Natural killer cell (primary cell): ENCODE results near the gene ARSG. TPM values are rescaled to one million over a fixed set of nuclear protein-coding genes. Genes with fewer than 3 reads are reported as not detected.
"Not testable (repeated sequence)": the region's sequence is repeated elsewhere in the genome, so short reads cannot be mapped to it uniquely, and the experiment has no call there.

Experiments
- ATAC-seq, 3 donors: fragments of 150-1000 bp in 2 of 3; fragments of 200-7000 bp in 1 of 3; cut with Tn5 transposase; 1 replicate in 1 of 3; 2 replicates in 2 of 3; pipeline ENCODE4 v1.10.0; 2021; ENCODE audit warnings: mild to moderate bottlenecking in 2 of 3, moderate library complexity in 2 of 3
- DNase-seq, 2 donors: peaks; one replicate each; pipeline versions ENCODE4 v3.0.0 to v3.0.0-alpha.2; 2013 to 2021; ENCODE audit warnings: mixed read lengths in 1 of 2
- H3K27ac ChIP-seq: one replicate; pipeline ENCODE4 v1.5.1; 2013; ENCODE audit warnings: mild to moderate bottlenecking, low read length
- H3K27me3 ChIP-seq: one replicate; pipeline ENCODE4 v1.6.1; 2013; ENCODE audit warnings: low read length; ENCODE audit not compliant: control insufficient read depth, insufficient read depth
- H3K36me3 ChIP-seq: one replicate; pipeline ENCODE4 v1.6.1; 2013; ENCODE audit warnings: low read length; ENCODE audit not compliant: control insufficient read depth, insufficient read depth
- H3K4me1 ChIP-seq: one replicate; pipeline ENCODE4 v1.6.1; 2013; ENCODE audit warnings: low read length; ENCODE audit not compliant: control insufficient read depth, insufficient read depth
- H3K4me3 ChIP-seq: one replicate; pipeline ENCODE4 v1.5.1; 2013; ENCODE audit warnings: low read length
- H3K9me3 ChIP-seq: one replicate; pipeline ENCODE4 v1.6.1; 2013; ENCODE audit warnings: low read length; ENCODE audit not compliant: control insufficient read depth, insufficient read depth
- H3K27ac Mint-ChIP-seq, 2 donors: one replicate each; pipeline ENCODE4 v1.8.0; 2022; ENCODE audit warnings: mild to moderate bottlenecking in 2 of 2, mixed read lengths in 2 of 2, moderate library complexity in 1 of 2
- H3K27me3 Mint-ChIP-seq, 2 donors: one replicate each; pipeline ENCODE4 v1.8.0; 2022; ENCODE audit warnings: low read depth in 2 of 2, mixed read lengths in 2 of 2
- H3K36me3 Mint-ChIP-seq: one replicate; pipeline ENCODE4 v1.8.0; 2022; ENCODE audit warnings: mixed read lengths
- H3K4me1 Mint-ChIP-seq, 2 donors: one replicate each; pipeline ENCODE4 v1.8.0; 2022; ENCODE audit warnings: mixed read lengths in 2 of 2
- H3K4me3 Mint-ChIP-seq: one replicate; pipeline ENCODE4 v1.8.0; 2022; ENCODE audit warnings: mild to moderate bottlenecking, moderate library complexity, mixed read lengths
- H3K9me3 Mint-ChIP-seq, 2 donors: one replicate each; pipeline ENCODE4 v1.8.0; 2022; ENCODE audit warnings: mixed read lengths in 2 of 2
- CTCF ChIP-seq: fragments of 200-600 bp; IDR thresholded peaks from one replicate; pipeline ENCODE4 v1.8.0; 2022; ENCODE audit warnings: antibody characterized with exemption
- WGBS: methylation state at CpG from one replicate; pipeline ENCODE4 v1.1.7; 2013; ENCODE audit warnings: missing lambda C conversion rate; ENCODE audit not compliant: insufficient coverage; 5-methylcytosine and 5-hydroxymethylcytosine counted together
- intact Hi-C: fragments of 100-400 bp; cut with micrococcal nuclease; formaldehyde crosslinking; loops from one replicate; pipeline ENCODE4 v1.14.2; 2022
- total RNA-seq, 4 donors: library from RNA; stranded (reverse); fragments of 120-200 nt in 1 of 4; gene quantifications; one replicate each; pipeline versions ENCODE4 v1.2.3 to v1.2.4, GENCODE V29; 2013 to 2022

ARSG gene
- total RNA-seq, 3 donors from 2014 or later (not counting 1 experiment from before 2014, with no cell fraction given): 34.8 to 52.3 (median 39.3) TPM

GRCh38 chr17:68365469-68365868, 74.2 kb downstream of the ARSG start:
- Mint-ChIP-seq H3K27me3 (no peaks in the 10 kb centered on the region), H3K36me3 (peaks cover 7% of the 10 kb centered on the region), H3K9me3 (no peaks in the 10 kb centered on the region), H3K4me1 (peaks cover 17% of the 10 kb centered on the region in 2 donors), H3K27ac (no peak overlapping the region), H3K4me3 (no peak overlapping the region)
- Histone ChIP-seq H3K4me3 (no peak overlapping the region), H3K36me3 (peaks cover 9% of the 10 kb centered on the region), H3K4me1 (no peaks in the 10 kb centered on the region), H3K27me3 (no peaks in the 10 kb centered on the region), H3K9me3 (no peaks in the 10 kb centered on the region), H3K27ac (no peak overlapping the region)
- ATAC-seq (no peak), DNase-seq (no peak)
- WGBS: 100% methylated on average over 2 of the region's 2 CpGs
- intact Hi-C loops: no loop called here
- no peak for TF ChIP-seq CTCF

GRCh38 chr17:68368387-68368786, 77.1 kb downstream of the ARSG start:
- H3K9me3 Mint-ChIP-seq: no peaks in the 10 kb centered on the region
- DNase-seq (no peak), ATAC-seq (no peak)
- H3K27ac Mint-ChIP-seq: no peak overlapping the region
- intact Hi-C loops: no loop called here
- Histone ChIP-seq H3K9me3 (no peaks in the 10 kb centered on the region), H3K36me3 (peaks cover 11% of the 10 kb centered on the region), H3K27me3 (no peaks in the 10 kb centered on the region), H3K4me1 (no peaks in the 10 kb centered on the region), H3K27ac (no peak overlapping the region), H3K4me3 (no peak overlapping the region)
- 71% methylated on average over 5 of the region's 5 CpGs for WGBS
- H3K36me3 Mint-ChIP-seq: peaks cover 7% of the 10 kb centered on the region
- no peak overlapping the region for H3K4me3 Mint-ChIP-seq
- peaks cover 0 to 5% of the 10 kb centered on the region in 2 donors for H3K4me1 Mint-ChIP-seq
- no peaks in the 10 kb centered on the region for H3K27me3 Mint-ChIP-seq
- no peak for TF ChIP-seq CTCF

GRCh38 chr17:68375566-68375965, 84.3 kb downstream of the ARSG start:
- 98% methylated on average over 8 of the region's 8 CpGs for WGBS
- no peak for ATAC-seq
- no peak overlapping the region for H3K4me3 Mint-ChIP-seq

GRCh38 chr17:68376178-68376577, 84.9 kb downstream of the ARSG start:
- H3K27ac Mint-ChIP-seq, intact Hi-C loops, H3K27me3 ChIP-seq, H3K9me3 Mint-ChIP-seq, H3K9me3 ChIP-seq, H3K27me3 Mint-ChIP-seq, H3K4me3 Mint-ChIP-seq, H3K4me3 ChIP-seq, H3K4me1 ChIP-seq, H3K36me3 Mint-ChIP-seq, H3K27ac ChIP-seq, H3K36me3 ChIP-seq, H3K4me1 Mint-ChIP-seq, DNase-seq, ATAC-seq: not testable (repeated sequence)
- 100% methylated on average over 2 of the region's 2 CpGs for WGBS

More at GRCh38 chr17:68375566-68375965, 84.3 kb downstream of the ARSG start:
- Histone ChIP-seq H3K27me3 (no peaks in the 10 kb centered on the region), H3K4me3 (no peak overlapping the region), H3K27ac (no peak overlapping the region), H3K4me1 (no peaks in the 10 kb centered on the region), H3K36me3 (peaks cover under 1% of the 10 kb centered on the region), H3K9me3 (no peaks in the 10 kb centered on the region)
- no peak for TF ChIP-seq CTCF
- no peaks in the 10 kb centered on the region for H3K27me3 Mint-ChIP-seq
- no peak overlapping the region for H3K27ac Mint-ChIP-seq
- DNase-seq: no peak
- intact Hi-C loops: no loop called here
- no peaks in the 10 kb centered on the region for H3K36me3 Mint-ChIP-seq
- H3K9me3 Mint-ChIP-seq: no peaks in the 10 kb centered on the region
- H3K4me1 Mint-ChIP-seq: no peaks in the 10 kb centered on the region
